Activated CD4-positive, alpha-beta T cell treated with anti-CD3 and anti-CD28 coated beads, Interleukin-2, amount 10 ng/mL, durations not matched to agents 7 days and 5 days (primary cell): ENCODE data around the gene INHBC. TPM values are rescaled to one million over a fixed set of nuclear protein-coding genes. Genes with fewer than 3 reads are reported as not detected.
"Not testable (repeated sequence)": the region's sequence is repeated elsewhere in the genome, so short reads cannot be mapped to it uniquely, and the experiment has no call there.

Source experiments
- CTCF ChIA-PET: fragments of 350-600 bp; sonication (Branson Sonifier 250); formaldehyde crosslinking; loops from one replicate; lab custom pipeline; 2021; ENCODE audit warnings: antibody characterized with exemption; lab: Charles Lee
- POLR2A ChIA-PET: fragments of 350-600 bp; sonication (Branson Sonifier 250); formaldehyde crosslinking; loops from one replicate; lab custom pipeline; 2021; ENCODE audit warnings: antibody characterized with exemption; lab: Charles Lee
- DNase-seq: peaks from one replicate; pipeline ENCODE4 v3.0.0-alpha.2; 2020
- H3K27ac Mint-ChIP-seq: one replicate; pipeline ENCODE4 v1.8.0; 2021; ENCODE audit warnings: mild to moderate bottlenecking, moderate library complexity, mixed read lengths
- H3K27me3 Mint-ChIP-seq: one replicate; pipeline ENCODE4 v1.8.0; 2021; ENCODE audit warnings: mixed read lengths
- H3K36me3 Mint-ChIP-seq: one replicate; pipeline ENCODE4 v1.8.0; 2021; ENCODE audit warnings: low read depth, mixed read lengths
- H3K4me1 Mint-ChIP-seq: one replicate; pipeline ENCODE4 v1.8.0; 2021; ENCODE audit warnings: mixed read lengths
- H3K4me3 Mint-ChIP-seq: one replicate; pipeline ENCODE4 v1.8.0; 2021; ENCODE audit warnings: mild to moderate bottlenecking, moderate library complexity, mixed read lengths
- H3K9me3 Mint-ChIP-seq: one replicate; pipeline ENCODE4 v1.8.0; 2021; ENCODE audit warnings: mixed read lengths
- total RNA-seq, 2 experiments: library from RNA; stranded (reverse); gene quantifications; one replicate each; pipeline ENCODE4 v1.2.3, GENCODE V29; 2021

INHBC gene
- total RNA-seq, 2 experiments from 2014 or later = not detected

DNA sequence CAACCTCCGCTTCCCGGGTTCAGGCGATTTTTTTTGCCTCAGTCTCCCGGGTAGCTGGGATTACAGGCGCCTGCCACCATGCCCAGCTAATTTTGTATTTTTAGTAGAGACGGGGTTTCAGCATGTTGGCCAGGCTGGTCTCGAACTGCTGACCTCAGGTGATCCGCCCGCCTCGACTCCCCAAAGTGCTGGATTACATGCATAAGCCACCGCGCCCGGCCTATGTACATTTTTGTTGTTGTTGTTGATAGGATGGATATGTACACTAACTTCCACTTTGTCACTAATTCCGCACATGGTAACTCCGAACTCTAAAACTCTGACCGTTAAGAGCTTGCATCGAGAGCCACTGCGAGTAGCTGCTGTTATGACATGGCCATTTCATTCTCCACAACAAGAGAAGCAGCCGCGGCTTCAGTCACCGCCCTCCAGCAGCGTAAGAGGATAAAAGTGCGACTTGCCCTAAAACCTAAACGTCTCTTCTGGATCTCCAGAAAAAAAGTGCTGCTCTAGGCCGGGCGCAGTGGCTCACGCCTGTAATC, 52.5 kb downstream of the INHBC start:
- DNase-seq = no peak
- H3K4me3 Mint-ChIP-seq = peak overlapping the region; percentile 91
- no peaks in the 10 kb centered on the region for H3K9me3 Mint-ChIP-seq
- H3K27me3 Mint-ChIP-seq = no peaks in the 10 kb centered on the region
- POLR2A ChIA-PET = no interaction called here
- H3K36me3 Mint-ChIP-seq = peaks cover 33% of the 10 kb centered on the region
- CTCF ChIA-PET = interaction anchor here (0.6 to 1.0 kb wide), 4 partner anchors 8 to 31 kb away, joined by 3 to 5 read pairs (median 4); partner anchors contain the start of gene GLI1
- H3K27ac Mint-ChIP-seq = peak overlapping the region; percentile 91
- peaks cover 34% of the 10 kb centered on the region for H3K4me1 Mint-ChIP-seq

- CTCF ChIA-PET = interaction anchor here (1.0 kb wide), 1 partner anchor 29 kb away, joined by 5 read pairs; the partner anchor contains the start of gene GLI1
- H3K27ac Mint-ChIP-seq = peak within 1 kb of the TSS; percentile 91
- H3K4me3 Mint-ChIP-seq = peak within 1 kb of the TSS; percentile 91
- no peaks in the 10 kb centered on the region for H3K27me3 Mint-ChIP-seq
- DNase-seq = peak; percentile 96
- peaks cover 37% of the 10 kb centered on the region for H3K36me3 Mint-ChIP-seq
- no peaks in the 10 kb centered on the region for H3K9me3 Mint-ChIP-seq
- peaks cover 35% of the 10 kb centered on the region for H3K4me1 Mint-ChIP-seq
- POLR2A ChIA-PET = no interaction called here
Measured at GRCh38 chr12:57487597-57488401, 53.2 kb downstream of the INHBC start, which contains the start of gene MARS1. Gene MARS1 (plus strand): TSS chr12:57488068. CDS start chr12:57488091, 23 bp downstream.

DNA sequence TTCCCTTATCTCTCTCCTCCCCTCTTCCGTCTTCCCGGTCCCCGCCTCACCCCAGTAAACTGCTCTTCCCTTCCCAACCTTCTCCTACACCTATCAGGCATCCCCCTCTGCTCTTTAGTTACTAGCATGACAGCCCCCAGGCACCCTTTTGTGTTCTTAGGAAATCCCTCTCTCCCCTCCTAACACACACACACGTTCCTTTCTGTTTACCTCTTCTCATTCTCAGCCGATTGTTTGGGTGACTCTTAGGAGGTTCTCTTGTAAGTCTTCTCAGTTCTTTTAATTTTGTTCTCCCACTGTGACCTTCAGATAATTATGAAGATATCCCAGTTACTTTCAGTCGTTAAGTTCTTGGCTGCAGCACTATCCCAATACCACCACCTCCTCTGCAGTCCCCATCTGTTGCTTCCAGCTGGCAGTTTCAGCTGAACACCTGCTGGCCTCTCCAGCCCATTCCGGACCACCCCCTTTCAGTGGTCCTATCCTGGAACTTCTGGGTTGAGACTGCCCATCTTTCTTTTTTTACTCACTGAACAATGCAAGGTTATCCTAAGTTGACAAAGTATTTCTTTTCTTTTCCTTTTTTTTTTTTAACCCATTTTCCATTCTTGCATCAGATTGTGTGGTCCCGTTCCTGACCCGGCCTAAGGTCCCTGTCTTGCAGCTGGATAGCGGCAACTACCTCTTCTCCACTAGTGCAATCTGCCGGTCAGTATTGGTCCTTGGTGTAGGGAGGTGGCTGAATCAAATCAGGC, 54.0 kb downstream of the INHBC start:
- no peak for DNase-seq
- Mint-ChIP-seq H3K27ac (peak overlapping the region; percentile 91), H3K27me3 (no peaks in the 10 kb centered on the region), H3K4me1 (peaks cover 31% of the 10 kb centered on the region), H3K9me3 (no peaks in the 10 kb centered on the region), H3K4me3 (peak overlapping the region; percentile 91), H3K36me3 (peaks cover 39% of the 10 kb centered on the region)
- ChIA-PET POLR2A (no interaction called here), CTCF (interaction anchor here (0.6 to 1.0 kb wide), 2 partner anchors 28 to 1332 kb away, joined by 3 to 4 read pairs; no protein-coding TSS in a partner anchor)

GRCh38 chr12:57489157-57489641, 54.6 kb downstream of the INHBC start:
- Mint-ChIP-seq H3K27me3 (no peaks in the 10 kb centered on the region), H3K9me3 (no peaks in the 10 kb centered on the region), H3K36me3 (peaks cover 39% of the 10 kb centered on the region), H3K27ac (peak overlapping the region; percentile 91), H3K4me3 (peak overlapping the region; percentile 91), H3K4me1 (peaks cover 31% of the 10 kb centered on the region)
- POLR2A ChIA-PET = no interaction called here
- CTCF ChIA-PET = interaction anchor here (0.6 to 1.0 kb wide), 2 partner anchors 27 to 1333 kb away, joined by 3 to 4 read pairs; no protein-coding TSS in a partner anchor
- no peak for DNase-seq

- Mint-ChIP-seq H3K27me3 (no peaks in the 10 kb centered on the region), H3K9me3 (no peaks in the 10 kb centered on the region), H3K27ac (no peak overlapping the region), H3K4me3 (no peak overlapping the region), H3K4me1 (peaks cover 31% of the 10 kb centered on the region), H3K36me3 (peaks cover 43% of the 10 kb centered on the region)
- ChIA-PET POLR2A (no interaction called here), CTCF (interaction anchor here (1.0 to 1.5 kb wide), 6 partner anchors 8 to 27 kb away, joined by 3 to 5 read pairs (median 4); no protein-coding TSS in a partner anchor)
- no peak for DNase-seq
Measured at GRCh38 chr12:57490126-57490525, 55.5 kb downstream of the INHBC start.

- Mint-ChIP-seq H3K9me3 (no peaks in the 10 kb centered on the region), H3K36me3 (peaks cover 49% of the 10 kb centered on the region), H3K27ac (peak overlapping the region; percentile 51), H3K4me3 (no peak overlapping the region), H3K27me3 (no peaks in the 10 kb centered on the region), H3K4me1 (peaks cover 31% of the 10 kb centered on the region)
- ChIA-PET POLR2A (no interaction called here), CTCF (interaction anchor here (1.0 to 1.5 kb wide), 5 partner anchors 9 to 33 kb away, joined by 3 to 4 read pairs (median 4); no protein-coding TSS in a partner anchor)
- DNase-seq = peak; percentile 30
Measured at GRCh38 chr12:57491393-57492280, 57.1 kb downstream of the INHBC start.

- POLR2A ChIA-PET, H3K9me3 Mint-ChIP-seq, DNase-seq, H3K27me3 Mint-ChIP-seq, H3K4me1 Mint-ChIP-seq, CTCF ChIA-PET, H3K4me3 Mint-ChIP-seq: not testable (repeated sequence)
- Mint-ChIP-seq H3K36me3 (peaks cover 62% of the 10 kb centered on the region), H3K27ac (peak overlapping the region; percentile 50)
Measured at GRCh38 chr12:57495051-57495701, 60.6 kb downstream of the INHBC start.

DNA sequence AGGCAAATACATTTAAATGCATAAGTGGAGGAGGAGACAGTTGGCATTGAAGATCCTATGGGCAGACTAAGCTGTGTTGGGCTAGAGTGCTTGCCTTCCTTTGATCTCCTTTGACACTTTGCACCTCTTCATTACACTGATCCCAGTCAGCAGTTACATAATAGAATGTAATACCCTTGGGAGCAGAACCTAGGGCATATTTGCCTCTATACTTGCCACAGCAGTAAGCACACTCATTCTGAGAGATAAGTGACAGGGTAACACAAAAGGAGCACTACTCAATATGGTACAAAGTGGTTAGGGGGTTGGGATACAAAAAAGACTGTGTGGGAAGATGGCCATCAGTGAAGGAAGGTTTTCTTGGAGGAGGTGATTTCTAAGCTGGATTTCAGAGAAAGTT, 62.2 kb downstream of the INHBC start:
- Mint-ChIP-seq H3K36me3 (peaks cover 63% of the 10 kb centered on the region), H3K27ac (no peak overlapping the region), H3K27me3 (no peaks in the 10 kb centered on the region), H3K4me3 (no peak overlapping the region), H3K9me3 (no peaks in the 10 kb centered on the region), H3K4me1 (peaks cover 3% of the 10 kb centered on the region)
- DNase-seq = no peak
- CTCF ChIA-PET = interaction anchor here (1.0 to 1.7 kb wide), 4 partner anchors 16 to 129 kb away, joined by 3 to 6 read pairs (median 3); no protein-coding TSS in a partner anchor
- POLR2A ChIA-PET = no interaction called here

GRCh38 chr12:57497223-57498131, 62.9 kb downstream of the INHBC start:
- no peak for DNase-seq
- H3K27me3 Mint-ChIP-seq = no peaks in the 10 kb centered on the region
- ChIA-PET POLR2A (no interaction called here), CTCF (interaction anchor here (1.0 to 1.7 kb wide), 4 partner anchors 15 to 39 kb away, joined by 3 to 6 read pairs (median 3); no protein-coding TSS in a partner anchor)
- peaks cover 63% of the 10 kb centered on the region for H3K36me3 Mint-ChIP-seq
- H3K27ac Mint-ChIP-seq = no peak overlapping the region
- peaks cover 3% of the 10 kb centered on the region for H3K4me1 Mint-ChIP-seq
- H3K9me3 Mint-ChIP-seq = no peaks in the 10 kb centered on the region
- no peak overlapping the region for H3K4me3 Mint-ChIP-seq

DNA sequence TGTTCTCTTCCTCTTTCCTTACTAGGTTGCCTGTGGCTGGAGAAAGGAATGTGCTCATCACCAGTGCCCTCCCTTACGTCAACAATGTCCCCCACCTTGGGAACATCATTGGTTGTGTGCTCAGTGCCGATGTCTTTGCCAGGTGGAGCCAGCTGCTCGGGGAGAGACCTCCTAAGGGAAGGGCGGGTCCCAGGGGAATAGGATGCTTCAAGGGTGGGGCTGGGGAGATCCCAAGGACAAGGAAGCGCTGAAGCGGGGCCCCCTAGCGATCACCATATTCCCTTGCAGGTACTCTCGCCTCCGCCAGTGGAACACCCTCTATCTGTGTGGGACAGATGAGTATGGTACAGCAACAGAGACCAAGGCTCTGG, 63.5 kb downstream of the INHBC start:
- no peaks in the 10 kb centered on the region for H3K9me3 Mint-ChIP-seq
- no peaks in the 10 kb centered on the region for H3K27me3 Mint-ChIP-seq
- DNase-seq = no peak
- H3K4me3 Mint-ChIP-seq = no peak overlapping the region
- peaks cover 62% of the 10 kb centered on the region for H3K36me3 Mint-ChIP-seq
- no peaks in the 10 kb centered on the region for H3K4me1 Mint-ChIP-seq
- no peak overlapping the region for H3K27ac Mint-ChIP-seq
- POLR2A ChIA-PET = no interaction called here
- CTCF ChIA-PET = interaction anchor here (1.0 to 1.7 kb wide), 3 partner anchors 19 to 40 kb away, joined by 3 to 6 read pairs (median 3); no protein-coding TSS in a partner anchor
